Raji (cell line): Measurements from ENCODE around the gene SAA2.

ENCODE experiments used
- POLR2A ChIP-seq: IDR thresholded peaks from 2 replicates; pipeline ENCODE4 v1.6.1; 2011; ENCODE audit warnings: low read depth, low read length, control low read depth; ENCODE audit not compliant: insufficient read depth

SAA2 gene

GRCh38 chr11:18221274-18221876, 27.1 kb downstream of the SAA2 start:
- no peak for TF ChIP-seq POLR2A

GRCh38 chr11:18209058-18209457, 39.4 kb downstream of the SAA2 start:
- TF ChIP-seq POLR2A, result no peak

DNA sequence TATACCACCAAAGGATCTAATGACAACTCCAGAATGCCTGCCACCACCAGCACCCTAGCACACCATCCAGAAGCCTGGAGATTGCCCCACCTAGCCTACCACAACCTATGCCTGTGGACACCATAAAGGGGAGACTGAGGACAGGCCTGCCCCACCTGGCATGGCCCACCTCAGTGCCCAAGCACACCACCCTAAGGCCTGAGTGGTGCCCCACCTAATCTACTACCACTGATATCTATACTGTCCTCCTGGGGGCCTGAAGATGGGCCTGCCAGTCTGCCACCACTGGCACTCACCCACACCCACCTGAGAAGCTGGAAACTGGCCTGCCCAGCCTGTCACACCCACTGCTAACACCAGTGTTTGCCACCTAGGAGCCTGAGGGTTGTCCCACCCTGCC, 43.7 kb downstream of the SAA2 start:
- TF ChIP-seq POLR2A, result no peak

GRCh38 chr11:18204220-18204619, 44.2 kb downstream of the SAA2 start:
- TF ChIP-seq POLR2A, result no peak

DNA sequence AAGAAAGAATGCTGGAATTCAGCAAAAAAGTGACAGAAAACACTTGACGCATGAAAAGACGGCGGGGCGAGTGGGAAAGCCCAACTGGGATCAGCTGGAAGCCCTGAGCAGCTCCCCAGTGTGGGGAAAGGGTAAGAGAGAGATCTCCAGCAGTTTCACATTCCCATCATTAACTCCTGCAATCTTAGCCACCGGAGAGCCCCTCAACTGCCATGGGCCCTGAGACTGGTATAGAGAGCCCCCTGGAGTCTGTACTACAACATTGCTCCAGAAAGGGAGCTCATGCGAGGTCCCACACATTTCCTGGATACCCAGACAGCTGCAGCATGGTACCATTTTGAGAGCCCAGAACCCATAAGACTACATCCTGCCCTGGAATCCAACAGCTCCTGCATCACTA, 44.7 kb downstream of the SAA2 start:
- TF ChIP-seq POLR2A, result no peak

DNA sequence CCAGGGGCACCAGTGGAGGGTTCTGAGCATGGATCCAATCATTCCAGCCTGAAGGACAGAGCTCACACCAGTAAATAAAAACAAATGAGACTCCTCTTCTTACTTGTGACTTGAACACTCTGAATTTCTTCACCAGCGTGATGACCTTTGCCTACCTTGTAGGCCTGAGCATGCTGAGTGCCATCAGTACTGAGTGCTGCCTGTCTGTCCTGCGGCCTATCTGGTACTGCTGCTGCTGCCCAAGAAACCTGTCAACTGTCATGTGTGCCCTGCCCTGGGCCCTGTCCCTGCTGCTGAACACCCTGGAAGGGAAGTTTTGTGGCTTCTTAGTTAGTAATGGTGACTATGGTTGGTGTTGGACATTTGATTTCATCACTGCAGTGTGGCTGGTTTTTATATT, 51.9 kb downstream of the SAA2 start:
- no peak for TF ChIP-seq POLR2A
